CD4-positive, alpha-beta T cell treated with Interleukin-4 for 4 hours (primary cell): ENCODE measurements around the gene AP1B1.

Source experiments
- DNase-seq: peaks from one replicate; pipeline ENCODE4 v3.0.0-alpha.2; 2020

Gene AP1B1

GRCh38 chr22:29290061-29290460 is 98.3 kb downstream of the AP1B1 start:
- no peak for DNase-seq

GRCh38 chr22:29288837-29289236 is 99.5 kb downstream of the AP1B1 start:
- DNase-seq: no peak

GRCh38 chr22:29284196-29284595 is 104.2 kb downstream of the AP1B1 start:
- DNase-seq: no peak

GRCh38 chr22:29277927-29278326 is 110.4 kb downstream of the AP1B1 start:
- DNase-seq: no peak
